ENCODE results near the gene IRAK1BP1. TPM values are rescaled to one million over a fixed set of nuclear protein-coding genes. Genes with fewer than 3 reads are reported as not detected.

The IRAK1BP1 gene
- 6.0 to 7.1 TPM (median 6.1 TPM) in 3 replicates for total RNA-seq (2021)
- percentile 76 among the genes with signal in this experiment for Bru-seq, nascent RNA
- long read RNA-seq, experiment 1, full-length matches to known transcripts = 20 of 42 reads
- long read RNA-seq, experiment 1, partial matches to known transcripts = 1 of 42 reads
- long read RNA-seq, experiment 1, other reads (novel, unspliced or antisense) = 21 of 42 reads
- long read RNA-seq, experiment 2, full-length matches to known transcripts = 4 of 9 reads
- long read RNA-seq, experiment 2, partial matches to known transcripts = 0 of 9 reads
- long read RNA-seq, experiment 2, other reads (novel, unspliced or antisense) = 5 of 9 reads
- long read RNA-seq, experiment 3, full-length matches to known transcripts = 4 of 5 reads
- long read RNA-seq, experiment 3, partial matches to known transcripts = 0 of 5 reads
- long read RNA-seq, experiment 3, other reads (novel, unspliced or antisense) = 1 of 5 reads

GRCh38 chr6:78867370-78868040 is at the start of gene IRAK1BP1:
Gene IRAK1BP1 (plus strand): TSS chr6:78867551. CDS start chr6:78867577, 26 bp downstream.
- ATAC-seq (peak; percentile 95), DNase-seq (ENCODE audit: low spot score) (peak; percentile 83)
- ChIA-PET POLR2A (interaction anchor here (0.6 kb wide), 1 partner anchor 365 kb away, joined by 4 read pairs; no protein-coding TSS in a partner anchor), CTCF (no interaction called here)
- peaks cover 10% of the 10 kb centered on the region for H3K4me1 Mint-ChIP-seq
- H3K27me3 Mint-ChIP-seq (ENCODE audit: low read depth) = no peaks in the 10 kb centered on the region
- peaks cover 6% of the 10 kb centered on the region; the same call in 1 of the 2 replicates for H3K36me3 Mint-ChIP-seq
- peak within 1 kb of the TSS; percentile 90 for H3K27ac Mint-ChIP-seq
- peak within 1 kb of the TSS; percentile 90 for H3K4me3 Mint-ChIP-seq
- H3K9me3 Mint-ChIP-seq = no peaks in the 10 kb centered on the region
- no peak for TF ChIP-seq CREB1 (CRISPR knock-in tag; IDR thresholded peaks at IDR 0.05)
- TF ChIP-seq TP53 (CRISPR knock-in tag; IDR thresholded peaks at IDR 0.05) = no peak
- peak; percentile 81; the same call in 1 of the 2 replicates for TF ChIP-seq CREM (CRISPR knock-in tag; IDR thresholded peaks at IDR 0.05)
- TF ChIP-seq ZBTB21 (CRISPR knock-in tag; IDR thresholded peaks at IDR 0.05; ENCODE audit: borderline replicate concordance) = 0 out of 2 replicates have a peak, but pooled peaks have one; percentile 35
- no peak for TF ChIP-seq NR3C1 (CRISPR knock-in tag; conservative IDR thresholded peaks at IDR 0.05; ENCODE audit: low read depth)
- TF ChIP-seq NR1H2 (CRISPR knock-in tag; IDR thresholded peaks at IDR 0.05) = no peak
- TF ChIP-seq SMAD4 (CRISPR knock-in tag; IDR thresholded peaks at IDR 0.05) = no peak
- no peak for TF ChIP-seq ERG (CRISPR knock-in tag; IDR thresholded peaks at IDR 0.05)
- TF ChIP-seq, protein P1, sequence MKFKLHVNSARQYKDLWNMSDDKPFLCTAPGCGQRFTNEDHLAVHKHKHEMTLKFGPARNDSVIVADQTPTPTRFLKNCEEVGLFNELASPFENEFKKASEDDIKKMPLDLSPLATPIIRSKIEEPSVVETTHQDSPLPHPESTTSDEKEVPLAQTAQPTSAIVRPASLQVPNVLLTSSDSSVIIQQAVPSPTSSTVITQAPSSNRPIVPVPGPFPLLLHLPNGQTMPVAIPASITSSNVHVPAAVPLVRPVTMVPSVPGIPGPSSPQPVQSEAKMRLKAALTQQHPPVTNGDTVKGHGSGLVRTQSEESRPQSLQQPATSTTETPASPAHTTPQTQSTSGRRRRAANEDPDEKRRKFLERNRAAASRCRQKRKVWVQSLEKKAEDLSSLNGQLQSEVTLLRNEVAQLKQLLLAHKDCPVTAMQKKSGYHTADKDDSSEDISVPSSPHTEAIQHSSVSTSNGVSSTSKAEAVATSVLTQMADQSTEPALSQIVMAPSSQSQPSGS (CRISPR knock-in tag; IDR thresholded peaks at IDR 0.05; ENCODE audit: borderline replicate concordance, low read depth) = no peak
- TF ChIP-seq, protein P2, sequence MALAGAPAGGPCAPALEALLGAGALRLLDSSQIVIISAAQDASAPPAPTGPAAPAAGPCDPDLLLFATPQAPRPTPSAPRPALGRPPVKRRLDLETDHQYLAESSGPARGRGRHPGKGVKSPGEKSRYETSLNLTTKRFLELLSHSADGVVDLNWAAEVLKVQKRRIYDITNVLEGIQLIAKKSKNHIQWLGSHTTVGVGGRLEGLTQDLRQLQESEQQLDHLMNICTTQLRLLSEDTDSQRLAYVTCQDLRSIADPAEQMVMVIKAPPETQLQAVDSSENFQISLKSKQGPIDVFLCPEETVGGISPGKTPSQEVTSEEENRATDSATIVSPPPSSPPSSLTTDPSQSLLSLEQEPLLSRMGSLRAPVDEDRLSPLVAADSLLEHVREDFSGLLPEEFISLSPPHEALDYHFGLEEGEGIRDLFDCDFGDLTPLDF (CRISPR knock-in tag; IDR thresholded peaks at IDR 0.05) = no peak
- TF ChIP-seq NFYB (CRISPR knock-in tag; conservative IDR thresholded peaks at IDR 0.05; ENCODE audit: low read depth) = 0 out of 2 replicates have a peak, but pooled peaks have one; percentile 7
- no peak for TF ChIP-seq HMGA2 (CRISPR knock-in tag; IDR thresholded peaks at IDR 0.05)
- no peak for TF ChIP-seq ZSCAN18 (CRISPR knock-in tag; IDR thresholded peaks at IDR 0.05)
- TF ChIP-seq GRHL2 (CRISPR knock-in tag; IDR thresholded peaks at IDR 0.05; ENCODE audit: insufficient replicate concordance, severe bottlenecking) = no peak
- no peak for TF ChIP-seq ZNF317 (CRISPR knock-in tag; IDR thresholded peaks at IDR 0.05; ENCODE audit: borderline replicate concordance, low read depth)
- TF ChIP-seq SOX15 (CRISPR knock-in tag; IDR thresholded peaks at IDR 0.05) = no peak
- TF ChIP-seq KAT7 (CRISPR knock-in tag; IDR thresholded peaks at IDR 0.05; ENCODE audit: borderline replicate concordance) = no peak
- TF ChIP-seq RORB (CRISPR knock-in tag; IDR thresholded peaks at IDR 0.05) = no peak
- no peak for TF ChIP-seq NR2C2 (CRISPR knock-in tag; IDR thresholded peaks at IDR 0.05)
- TF ChIP-seq, protein P3, sequence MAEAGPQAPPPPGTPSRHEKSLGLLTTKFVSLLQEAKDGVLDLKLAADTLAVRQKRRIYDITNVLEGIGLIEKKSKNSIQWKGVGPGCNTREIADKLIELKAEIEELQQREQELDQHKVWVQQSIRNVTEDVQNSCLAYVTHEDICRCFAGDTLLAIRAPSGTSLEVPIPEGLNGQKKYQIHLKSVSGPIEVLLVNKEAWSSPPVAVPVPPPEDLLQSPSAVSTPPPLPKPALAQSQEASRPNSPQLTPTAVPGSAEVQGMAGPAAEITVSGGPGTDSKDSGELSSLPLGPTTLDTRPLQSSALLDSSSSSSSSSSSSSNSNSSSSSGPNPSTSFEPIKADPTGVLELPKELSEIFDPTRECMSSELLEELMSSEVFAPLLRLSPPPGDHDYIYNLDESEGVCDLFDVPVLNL (CRISPR knock-in tag; IDR thresholded peaks at IDR 0.05; ENCODE audit: borderline replicate concordance, low read depth) = no peak
- 0 out of 2 replicates have a peak, but pooled peaks have one; percentile 44 for TF ChIP-seq ZNF232 (CRISPR knock-in tag; IDR thresholded peaks at IDR 0.05)
- TF ChIP-seq ZNF138 (CRISPR knock-in tag; conservative IDR thresholded peaks at IDR 0.05) = no peak
- no peak for TF ChIP-seq ZNF416 (CRISPR knock-in tag; IDR thresholded peaks at IDR 0.05)
- TF ChIP-seq GABPB1 (CRISPR knock-in tag; IDR thresholded peaks at IDR 0.05) = no peak
- TF ChIP-seq FOXP1 (CRISPR knock-in tag; IDR thresholded peaks at IDR 0.05; ENCODE audit: borderline replicate concordance) = peak; percentile 74
- TF ChIP-seq TCF7 (CRISPR knock-in tag; IDR thresholded peaks at IDR 0.05; ENCODE audit: low read depth) = no peak
- no peak; the same call in 1 of the 2 replicates for TF ChIP-seq MYBL2 (CRISPR knock-in tag; IDR thresholded peaks at IDR 0.05)
- TF ChIP-seq ZNF671 (CRISPR knock-in tag; IDR thresholded peaks at IDR 0.05) = no peak
- TF ChIP-seq NFE2L1 (CRISPR knock-in tag; IDR thresholded peaks at IDR 0.05) = no peak
- TF ChIP-seq USF2 (CRISPR knock-in tag; IDR thresholded peaks at IDR 0.05) = no peak
